ENCODE results near the gene HSPA12B. TPM values are rescaled to one million over a fixed set of nuclear protein-coding genes. Genes with fewer than 3 reads are reported as not detected.

HSPA12B gene
- total RNA-seq, 2 donors from 2014 or later, result 11.2 to 13.4 TPM

GRCh38 chr20:3763671-3764601, 31.5 kb downstream of the HSPA12B start:
- no peaks in the 10 kb centered on the region for H3K36me3 ChIP-seq
- peaks cover 0 to 36% of the 10 kb centered on the region in 2 donors for H3K4me1 ChIP-seq
- no peak overlapping the region for H3K27ac ChIP-seq
- H3K4me3 ChIP-seq, result no peak overlapping the region
- no peak for TF ChIP-seq CTCF (IDR thresholded peaks at IDR 0.05)
- DNase-seq (ENCODE audit: low spot score), result no peak
- H3K27me3 ChIP-seq, result no peaks in the 10 kb centered on the region
- no peaks in the 10 kb centered on the region for H3K9me3 ChIP-seq

GRCh38 chr20:3764659-3765058, 32.2 kb downstream of the HSPA12B start:
- H3K36me3 ChIP-seq, result no peaks in the 10 kb centered on the region
- no peaks in the 10 kb centered on the region for H3K9me3 ChIP-seq
- TF ChIP-seq CTCF (IDR thresholded peaks at IDR 0.05), result no peak
- no peaks in the 10 kb centered on the region for H3K27me3 ChIP-seq
- peaks cover 0 to 40% of the 10 kb centered on the region in 2 donors for H3K4me1 ChIP-seq
- no peak overlapping the region for H3K4me3 ChIP-seq
- DNase-seq (ENCODE audit: low spot score), result no peak
- peak overlapping the region in 1 of 2 donors; percentile 35 for H3K27ac ChIP-seq

- H3K36me3 ChIP-seq, result no peaks in the 10 kb centered on the region
- DNase-seq (ENCODE audit: low spot score), result no peak
- H3K27ac ChIP-seq, result peak overlapping the region in 1 of 2 donors; percentile 59
- no peak for TF ChIP-seq CTCF (IDR thresholded peaks at IDR 0.05)
- H3K9me3 ChIP-seq, result no peaks in the 10 kb centered on the region
- peaks cover 0 to 40% of the 10 kb centered on the region in 2 donors for H3K4me1 ChIP-seq
- H3K27me3 ChIP-seq, result no peaks in the 10 kb centered on the region
- no peak overlapping the region for H3K4me3 ChIP-seq
Observed at GRCh38 chr20:3765171-3765882, 32.8 kb downstream of the HSPA12B start.

GRCh38 chr20:3766422-3767109, 34.1 kb downstream of the HSPA12B start:
- TF ChIP-seq CTCF (IDR thresholded peaks at IDR 0.05), result no peak
- peaks cover 0 to 40% of the 10 kb centered on the region in 2 donors for H3K4me1 ChIP-seq
- no peaks in the 10 kb centered on the region for H3K9me3 ChIP-seq
- H3K36me3 ChIP-seq, result no peaks in the 10 kb centered on the region
- peak overlapping the region in 1 of 2 donors; percentile 59 for H3K27ac ChIP-seq
- H3K4me3 ChIP-seq, result peak overlapping the region; percentile 49 to 68
- DNase-seq (ENCODE audit: low spot score), result no peak
- no peaks in the 10 kb centered on the region for H3K27me3 ChIP-seq

- Histone ChIP-seq H3K4me3 (peak overlapping the region; percentile 49 to 68), H3K36me3 (no peaks in the 10 kb centered on the region), H3K27me3 (no peaks in the 10 kb centered on the region), H3K9me3 (no peaks in the 10 kb centered on the region), H3K27ac (peak overlapping the region in 1 of 2 donors; percentile 59), H3K4me1 (peaks cover 0 to 40% of the 10 kb centered on the region in 2 donors)
- no peak for DNase-seq (ENCODE audit: low spot score)
- TF ChIP-seq CTCF (IDR thresholded peaks at IDR 0.05), result no peak
Observed at GRCh38 chr20:3767110-3767426, 34.6 kb downstream of the HSPA12B start.
